Measurements from ENCODE around the gene FEM1B. TPM values are rescaled to one million over a fixed set of nuclear protein-coding genes. Genes with fewer than 3 reads are reported as not detected.
A peak's percentile ranks its signal among the peaks of the same experiment; 100 is the strongest.

FEM1B gene
- total RNA-seq, 2 experiments from 2014 or later = 35.5 to 37.3 TPM

DNA sequence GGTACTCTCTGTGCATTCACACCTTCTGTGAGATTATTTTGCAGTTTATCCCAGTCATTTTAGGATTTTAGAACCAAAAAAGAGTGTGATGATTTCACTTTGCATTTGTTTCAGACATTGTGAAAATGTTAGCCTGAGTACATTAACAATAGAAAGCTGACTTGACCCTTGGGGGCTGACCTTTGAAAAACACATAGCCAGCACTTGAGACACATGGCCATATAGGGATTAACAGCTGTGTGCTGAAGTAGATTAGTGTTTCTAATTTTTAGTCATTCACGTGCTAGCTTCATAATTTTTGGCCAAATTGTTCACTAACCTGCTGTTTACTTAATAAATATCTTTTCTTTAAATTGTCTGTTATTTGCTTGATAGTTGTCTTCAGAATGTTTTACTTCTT lies 3.5 kb downstream of the FEM1B start:
- Histone ChIP-seq H3K4me3 (ENCODE audit: low read depth, low read length, poor library complexity, severe bottlenecking) (peak overlapping the region; percentile 82), H3K4me2 (ENCODE audit: low read length) (peak overlapping the region; percentile 95), H4K20me1 (ENCODE audit: insufficient read depth, low read length) (peaks cover 35% of the 10 kb centered on the region), H3K27ac (ENCODE audit: low read depth, low read length, poor library complexity, severe bottlenecking) (no peak overlapping the region), H3K9me3 (ENCODE audit: low read length) (peaks cover 14% of the 10 kb centered on the region; the same call in 1 of the 2 replicates), H2AFZ (ENCODE audit: low read length) (no peak overlapping the region), H3K79me2 (ENCODE audit: insufficient read depth, low read depth, low read length) (peaks cover 76% of the 10 kb centered on the region), H3K9me2 (ENCODE audit: insufficient read depth, low read length) (no peaks in the 10 kb centered on the region), H3K36me3 (ENCODE audit: insufficient read depth, low read length) (peaks cover 46% of the 10 kb centered on the region), H3K4me1 (ENCODE audit: insufficient read depth, low read length, poor library complexity, severe bottlenecking) (peaks cover 33% of the 10 kb centered on the region)
- TF ChIP-seq, protein P1, sequence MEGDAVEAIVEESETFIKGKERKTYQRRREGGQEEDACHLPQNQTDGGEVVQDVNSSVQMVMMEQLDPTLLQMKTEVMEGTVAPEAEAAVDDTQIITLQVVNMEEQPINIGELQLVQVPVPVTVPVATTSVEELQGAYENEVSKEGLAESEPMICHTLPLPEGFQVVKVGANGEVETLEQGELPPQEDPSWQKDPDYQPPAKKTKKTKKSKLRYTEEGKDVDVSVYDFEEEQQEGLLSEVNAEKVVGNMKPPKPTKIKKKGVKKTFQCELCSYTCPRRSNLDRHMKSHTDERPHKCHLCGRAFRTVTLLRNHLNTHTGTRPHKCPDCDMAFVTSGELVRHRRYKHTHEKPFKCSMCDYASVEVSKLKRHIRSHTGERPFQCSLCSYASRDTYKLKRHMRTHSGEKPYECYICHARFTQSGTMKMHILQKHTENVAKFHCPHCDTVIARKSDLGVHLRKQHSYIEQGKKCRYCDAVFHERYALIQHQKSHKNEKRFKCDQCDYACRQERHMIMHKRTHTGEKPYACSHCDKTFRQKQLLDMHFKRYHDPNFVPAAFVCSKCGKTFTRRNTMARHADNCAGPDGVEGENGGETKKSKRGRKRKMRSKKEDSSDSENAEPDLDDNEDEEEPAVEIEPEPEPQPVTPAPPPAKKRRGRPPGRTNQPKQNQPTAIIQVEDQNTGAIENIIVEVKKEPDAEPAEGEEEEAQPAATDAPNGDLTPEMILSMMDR (conservative IDR thresholded peaks at IDR 0.05; ENCODE audit: low read length) = no peak
- no peak for TF ChIP-seq EZH2phosphoT487 (IDR thresholded peaks at IDR 0.05; ENCODE audit: borderline replicate concordance, low read depth, low read length)
- ChIA-PET CTCF (ENCODE audit: unreplicated experiment) (interaction anchor here (0.5 to 1.1 kb wide), 2 partner anchors 8 to 48 kb away, joined by 3 to 5 read pairs; no protein-coding TSS in a partner anchor), POLR2A (interaction anchor here (0.7 to 1.3 kb wide), 5 partner anchors 8 to 1252 kb away, joined by 3 to 6 read pairs (median 4); no protein-coding TSS in a partner anchor)
- intact Hi-C loops (cut with micrococcal nuclease; ENCODE audit: unreplicated experiment) = no loop called here
- BruUV-seq (replicated peaks) = no TSS peak
- no peak for DNase-seq (ENCODE audit: low spot score)

DNA sequence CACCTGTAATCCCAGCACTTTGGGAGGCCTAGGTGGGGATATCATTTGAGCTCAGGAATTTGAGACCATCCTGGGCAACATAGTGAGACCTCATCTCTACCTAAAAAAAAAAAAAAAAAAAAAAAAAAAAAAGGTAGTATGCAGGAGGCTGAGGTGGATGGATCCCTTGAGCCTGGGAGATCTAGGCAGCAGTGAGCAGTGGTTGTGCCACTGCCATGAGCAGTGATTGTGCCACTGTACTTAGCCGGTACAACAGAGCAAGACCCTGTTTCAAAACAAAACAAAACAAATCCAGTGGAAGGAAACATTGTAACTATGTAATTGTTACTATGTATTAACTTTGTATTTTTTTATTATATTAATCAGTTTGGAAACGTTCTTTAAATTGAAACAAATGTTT lies 5.9 kb downstream of the FEM1B start:
- peaks cover 14% of the 10 kb centered on the region; the same call in 1 of the 2 replicates for H3K9me3 ChIP-seq (ENCODE audit: low read length)
- H2AFZ ChIP-seq (ENCODE audit: low read length) = no peak overlapping the region
- peaks cover 99% of the 10 kb centered on the region for H3K79me2 ChIP-seq (ENCODE audit: insufficient read depth, low read depth, low read length)
- intact Hi-C loops (cut with micrococcal nuclease; ENCODE audit: unreplicated experiment) = no loop called here
- TF ChIP-seq, protein P1 (conservative IDR thresholded peaks at IDR 0.05; ENCODE audit: low read length) = no peak
- TF ChIP-seq EZH2phosphoT487 (IDR thresholded peaks at IDR 0.05; ENCODE audit: borderline replicate concordance, low read depth, low read length) = no peak
- no peak overlapping the region for H3K4me2 ChIP-seq (ENCODE audit: low read length)
- ChIA-PET POLR2A (interaction anchor here (0.6 kb wide), 1 partner anchor 226 kb away, joined by 3 read pairs; no protein-coding TSS in a partner anchor), CTCF (ENCODE audit: unreplicated experiment) (interaction anchor here (0.5 kb wide), 1 partner anchor 23 kb away, joined by 3 read pairs; no protein-coding TSS in a partner anchor)
- no TSS peak for BruUV-seq (replicated peaks)
- H3K27ac ChIP-seq (ENCODE audit: low read depth, low read length, poor library complexity, severe bottlenecking) = no peak overlapping the region
- H3K9me2 ChIP-seq (ENCODE audit: insufficient read depth, low read length) = no peaks in the 10 kb centered on the region
- H3K36me3 ChIP-seq (ENCODE audit: insufficient read depth, low read length) = peaks cover 52% of the 10 kb centered on the region
- no peak overlapping the region for H3K4me3 ChIP-seq (ENCODE audit: low read depth, low read length, poor library complexity, severe bottlenecking)
- peaks cover 25% of the 10 kb centered on the region for H3K4me1 ChIP-seq (ENCODE audit: insufficient read depth, low read length, poor library complexity, severe bottlenecking)
- DNase-seq (ENCODE audit: low spot score) = no peak
- peaks cover 39% of the 10 kb centered on the region for H4K20me1 ChIP-seq (ENCODE audit: insufficient read depth, low read length)

DNA sequence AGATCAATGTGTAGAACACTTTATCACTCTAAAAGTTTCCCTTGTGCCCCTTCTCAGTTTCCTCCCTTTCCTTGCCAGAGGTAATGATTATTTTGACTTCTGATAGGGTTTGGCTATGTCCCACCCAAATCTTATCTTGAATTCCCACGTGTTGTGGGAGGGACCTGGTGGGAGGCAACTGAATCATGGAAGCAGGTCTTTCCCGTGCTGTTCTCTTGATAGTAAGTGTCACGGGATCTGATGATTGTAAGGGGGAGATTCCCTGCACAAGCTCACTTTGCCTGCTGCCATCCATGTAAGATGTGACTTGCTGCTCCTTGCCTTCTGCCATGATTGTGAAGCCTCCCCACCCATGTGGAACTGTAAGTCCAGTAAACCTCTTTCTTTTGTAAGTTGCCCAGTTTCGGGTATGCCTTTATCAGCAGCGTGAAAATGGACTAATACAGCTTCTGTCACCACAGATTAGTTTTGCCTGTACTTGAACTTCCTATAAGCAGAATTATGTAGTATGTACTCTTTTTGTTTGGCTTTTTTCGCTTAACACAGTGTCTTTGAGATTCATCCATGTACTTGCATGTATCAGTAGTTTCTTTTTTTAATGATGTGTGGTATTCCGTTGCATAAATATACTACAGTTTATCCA lies 7.2 kb downstream of the FEM1B start:
- Histone ChIP-seq H3K9me2 (ENCODE audit: insufficient read depth, low read length) (no peaks in the 10 kb centered on the region), H3K9me3 (ENCODE audit: low read length) (peaks cover 14% of the 10 kb centered on the region; the same call in 1 of the 2 replicates), H2AFZ (ENCODE audit: low read length) (no peak overlapping the region), H3K4me1 (ENCODE audit: insufficient read depth, low read length, poor library complexity, severe bottlenecking) (peaks cover 25% of the 10 kb centered on the region), H4K20me1 (ENCODE audit: insufficient read depth, low read length) (peaks cover 38% of the 10 kb centered on the region), H3K4me3 (ENCODE audit: low read depth, low read length, poor library complexity, severe bottlenecking) (no peak overlapping the region), H3K4me2 (ENCODE audit: low read length) (no peak overlapping the region), H3K79me2 (ENCODE audit: insufficient read depth, low read depth, low read length) (peaks cover 95% of the 10 kb centered on the region), H3K27ac (ENCODE audit: low read depth, low read length, poor library complexity, severe bottlenecking) (no peak overlapping the region), H3K36me3 (ENCODE audit: insufficient read depth, low read length) (peaks cover 60% of the 10 kb centered on the region)
- no TSS peak for BruUV-seq (replicated peaks)
- CTCF ChIA-PET (ENCODE audit: unreplicated experiment) = no interaction called here
- TF ChIP-seq, protein P1 (conservative IDR thresholded peaks at IDR 0.05; ENCODE audit: low read length) = no peak
- no peak for TF ChIP-seq EZH2phosphoT487 (IDR thresholded peaks at IDR 0.05; ENCODE audit: borderline replicate concordance, low read depth, low read length)
- intact Hi-C loops (cut with micrococcal nuclease; ENCODE audit: unreplicated experiment) = no loop called here
- POLR2A ChIA-PET = no interaction called here
- no peak for DNase-seq (ENCODE audit: low spot score)

Data from OCI-LY7 (cell line).